Keratinocyte (primary cell): ENCODE results near the gene GPC5. TPM values are rescaled to one million over a fixed set of nuclear protein-coding genes. Genes with fewer than 3 reads are reported as not detected.

Source experiments
- DNase-seq: peaks from one replicate; pipeline ENCODE4 v3.0.0-alpha.2; 2011; ENCODE audit warnings: low read depth, missing footprints, low spot score
- FAIRE-seq: peaks from 2 replicates; lab custom pipeline; 2011; peaks lifted over from hg19 to GRCh38; lab: Jason Lieb, UNC
- H2AFZ ChIP-seq: 2 replicates; pipeline ENCODE4 v1.6.0; 2012; ENCODE audit warnings: low read length, control low read depth, inconsistent platforms; ENCODE audit not compliant: control insufficient read depth
- H3K27ac ChIP-seq: 2 replicates; pipeline ENCODE4 v1.5.1; 2011; ENCODE audit warnings: low read length; ENCODE audit not compliant: control insufficient read depth, insufficient read depth
- H3K27me3 ChIP-seq: 3 replicates; pipeline ENCODE4 v1.6.0; 2011; ENCODE audit warnings: low read length; ENCODE audit not compliant: control insufficient read depth, insufficient read depth; ENCODE audit errors: extremely low read depth
- H3K36me3 ChIP-seq, 2 experiments: 2 replicates in 1 of 2; 3 replicates in 1 of 2; pipeline ENCODE4 v1.5.1; 2011; ENCODE audit warnings: low read length in 2 of 2, mild to moderate bottlenecking in 1 of 2; ENCODE audit not compliant: control insufficient read depth in 2 of 2, insufficient read depth in 2 of 2; ENCODE audit errors: extremely low read depth in 1 of 2
- H3K4me1 ChIP-seq: 3 replicates; pipeline ENCODE4 v1.5.1; 2011; ENCODE audit warnings: low read length; ENCODE audit not compliant: control insufficient read depth, insufficient read depth; ENCODE audit errors: extremely low read depth
- H3K4me2 ChIP-seq: 3 replicates; pipeline ENCODE4 v1.6.0; 2011; ENCODE audit warnings: low read depth, low read length; ENCODE audit not compliant: control insufficient read depth, insufficient read depth; ENCODE audit errors: extremely low read depth
- H3K4me3 ChIP-seq, 3 experiments: fragments of 200-600 bp in 1 of 3; sonication (generic) in 1 of 3; 2 replicates in 2 of 3; 3 replicates in 1 of 3; pipeline ENCODE4 v1.5.1; 2011 to 2016; ENCODE audit warnings: low read length in 3 of 3, mild to moderate bottlenecking in 3 of 3, control low read depth in 2 of 3, inconsistent platforms in 1 of 3, low read depth in 1 of 3, mixed read lengths in 1 of 3, mixed run types in 1 of 3, moderate library complexity in 1 of 3; ENCODE audit not compliant: control insufficient read depth in 2 of 3, insufficient read depth in 2 of 3; ENCODE audit errors: extremely low read depth in 1 of 3
- H3K79me2 ChIP-seq: 2 replicates; pipeline ENCODE4 v1.6.0; 2012; ENCODE audit warnings: low read length; ENCODE audit not compliant: control insufficient read depth, insufficient read depth
- H3K9ac ChIP-seq: 3 replicates; pipeline ENCODE4 v1.6.0; 2011; ENCODE audit warnings: low read length; ENCODE audit not compliant: control insufficient read depth, insufficient read depth; ENCODE audit errors: extremely low read depth
- H3K9me1 ChIP-seq: 3 replicates; pipeline ENCODE4 v1.6.0; 2011; ENCODE audit warnings: low read length; ENCODE audit not compliant: control insufficient read depth, insufficient read depth; ENCODE audit errors: extremely low read depth
- H3K9me3 ChIP-seq: 2 replicates; pipeline ENCODE4 v1.5.1; 2012; ENCODE audit warnings: low read depth, low read length; ENCODE audit not compliant: control insufficient read depth
- H4K20me1 ChIP-seq: 3 replicates; pipeline ENCODE4 v1.6.0; 2011; ENCODE audit warnings: low read length; ENCODE audit not compliant: control insufficient read depth, insufficient read depth; ENCODE audit errors: extremely low read depth
- CTCF ChIP-seq, 3 experiments: IDR thresholded peaks in 1 of 3; conservative IDR thresholded peaks in 1 of 3; optimal IDR thresholded peaks in 1 of 3; 2 replicates in 2 of 3; 3 replicates in 1 of 3; pipeline versions ENCODE3 to v1.5.1; 2011; ENCODE audit warnings: low read length in 3 of 3, mild to moderate bottlenecking in 3 of 3, moderate library complexity in 2 of 3, control low read depth in 1 of 3, inconsistent platforms in 1 of 3; ENCODE audit not compliant: insufficient read depth in 2 of 3; ENCODE audit errors: extremely low read depth in 1 of 3
- EZH2 ChIP-seq: IDR thresholded peaks from one replicate; pipeline ENCODE4 v1.6.1; 2012; ENCODE audit warnings: inconsistent platforms, mild to moderate bottlenecking, low read length, moderate library complexity
- dilution Hi-C: fragments of 300-500 bp; cut with MboI; formaldehyde crosslinking; loops from one replicate; pipeline ENCODE4 v1.7.0; 2020; ENCODE audit warnings: low sequenced_read_pairs; ENCODE audit not compliant: extremely low pct_ligation_motif_present
- polyA plus RNA-seq, 5 experiments: library from polyadenylated mRNA; depleted of rRNA in 3 of 5; stranded (reverse) in 3 of 5; stranded (forward) in 1 of 5; unstranded in 1 of 5; fragments of >200 nt; gene quantifications; 1 replicate in 1 of 5; 2 replicates in 3 of 5; 3 replicates in 1 of 5; pipeline versions ENCODE4 v1.2.1 to v1.2.3, GENCODE V29; 2011 to 2012; ENCODE audit warnings: missing spikeins in 2 of 5, low read depth in 1 of 5, low replicate concordance in 1 of 5

Gene GPC5
- polyA plus RNA-seq, 1 donor (not counting 4 experiments of a cell fraction or from before 2014, with no cell fraction given), result 0.10 TPM

GRCh38 chr13:91368101-91368500, 30.3 kb upstream of the GPC5 start:
- no peak overlapping the region for H3K4me3 ChIP-seq
- DNase-seq, result no peak
- dilution Hi-C loops, result no loop called here

GRCh38 chr13:91368676-91369440, 29.6 kb upstream of the GPC5 start:
- no peak for FAIRE-seq
- Histone ChIP-seq H3K79me2 (no peaks in the 10 kb centered on the region), H3K27ac (no peak overlapping the region), H3K27me3 (no peaks in the 10 kb centered on the region), H3K9me1 (no peaks in the 10 kb centered on the region), H3K36me3 (no peaks in the 10 kb centered on the region), H3K4me2 (no peak overlapping the region), H2AFZ (no peak overlapping the region), H3K9ac (no peak overlapping the region), H3K4me1 (peaks cover 9% of the 10 kb centered on the region), H3K9me3 (no peaks in the 10 kb centered on the region), H4K20me1 (no peaks in the 10 kb centered on the region), H3K4me3 (no peak overlapping the region)
- TF ChIP-seq CTCF (optimal IDR thresholded peaks at IDR 0.05 in 1 of 3, IDR thresholded peaks at IDR 0.05 in 1 of 3, conservative IDR thresholded peaks at IDR 0.05 in 1 of 3; ENCODE audit: extremely low read depth in 1 of 3, insufficient read depth in 2 of 3, low read length in 3 of 3) (no peak), EZH2 (no peak)
- DNase-seq, result no peak
- dilution Hi-C loops, result no loop called here

More at GRCh38 chr13:91368101-91368500, 30.3 kb upstream of the GPC5 start:
- H3K36me3 ChIP-seq, result no peaks in the 10 kb centered on the region
- no peak for FAIRE-seq
- no peaks in the 10 kb centered on the region for H3K27me3 ChIP-seq
- no peak overlapping the region for H3K4me2 ChIP-seq
- H3K9me3 ChIP-seq, result no peaks in the 10 kb centered on the region
- no peaks in the 10 kb centered on the region for H4K20me1 ChIP-seq
- H3K27ac ChIP-seq, result no peak overlapping the region
- TF ChIP-seq CTCF (optimal IDR thresholded peaks at IDR 0.05 in 1 of 3, IDR thresholded peaks at IDR 0.05 in 1 of 3, conservative IDR thresholded peaks at IDR 0.05 in 1 of 3; ENCODE audit: extremely low read depth in 1 of 3, insufficient read depth in 2 of 3, low read length in 3 of 3) (no peak), EZH2 (no peak)
- no peaks in the 10 kb centered on the region for H3K9me1 ChIP-seq
- H3K79me2 ChIP-seq, result no peaks in the 10 kb centered on the region
- H2AFZ ChIP-seq, result no peak overlapping the region
- peaks cover 9% of the 10 kb centered on the region for H3K4me1 ChIP-seq
- no peak overlapping the region for H3K9ac ChIP-seq
